Epithelial cell of proximal tubule (primary cell): ENCODE results near the gene SLC22A14. TPM values are rescaled to one million over a fixed set of nuclear protein-coding genes. Genes with fewer than 3 reads are reported as not detected.

ENCODE experiments used
- DNase-seq: peaks from one replicate; pipeline ENCODE4 v3.0.0-alpha.2; 2011; ENCODE audit warnings: low read depth
- H3K4me3 ChIP-seq: 2 replicates; pipeline ENCODE4 v1.5.1; 2011; ENCODE audit warnings: low read depth, mild to moderate bottlenecking, low read length
- total RNA-seq: library from RNA; depleted of rRNA; stranded (reverse); fragments of >200 nt; gene quantifications from 2 replicates; pipeline ENCODE4 v1.2.3, GENCODE V29; 2015
- TF ChIP-seq, protein P1 (sequence below): conservative IDR thresholded peaks from 2 replicates; pipeline ENCODE4 v1.5.1; 2012; ENCODE audit warnings: low read depth, mild to moderate bottlenecking, low read length

Gene SLC22A14
- total RNA-seq, 1 donor from 2014 or later: not detected

GRCh38 chr3:38360345-38360744 is 78.3 kb downstream of the SLC22A14 start:
- no peak for DNase-seq
- no peak overlapping the region for H3K4me3 ChIP-seq
- TF ChIP-seq, protein P1, sequence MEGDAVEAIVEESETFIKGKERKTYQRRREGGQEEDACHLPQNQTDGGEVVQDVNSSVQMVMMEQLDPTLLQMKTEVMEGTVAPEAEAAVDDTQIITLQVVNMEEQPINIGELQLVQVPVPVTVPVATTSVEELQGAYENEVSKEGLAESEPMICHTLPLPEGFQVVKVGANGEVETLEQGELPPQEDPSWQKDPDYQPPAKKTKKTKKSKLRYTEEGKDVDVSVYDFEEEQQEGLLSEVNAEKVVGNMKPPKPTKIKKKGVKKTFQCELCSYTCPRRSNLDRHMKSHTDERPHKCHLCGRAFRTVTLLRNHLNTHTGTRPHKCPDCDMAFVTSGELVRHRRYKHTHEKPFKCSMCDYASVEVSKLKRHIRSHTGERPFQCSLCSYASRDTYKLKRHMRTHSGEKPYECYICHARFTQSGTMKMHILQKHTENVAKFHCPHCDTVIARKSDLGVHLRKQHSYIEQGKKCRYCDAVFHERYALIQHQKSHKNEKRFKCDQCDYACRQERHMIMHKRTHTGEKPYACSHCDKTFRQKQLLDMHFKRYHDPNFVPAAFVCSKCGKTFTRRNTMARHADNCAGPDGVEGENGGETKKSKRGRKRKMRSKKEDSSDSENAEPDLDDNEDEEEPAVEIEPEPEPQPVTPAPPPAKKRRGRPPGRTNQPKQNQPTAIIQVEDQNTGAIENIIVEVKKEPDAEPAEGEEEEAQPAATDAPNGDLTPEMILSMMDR: no peak

DNA sequence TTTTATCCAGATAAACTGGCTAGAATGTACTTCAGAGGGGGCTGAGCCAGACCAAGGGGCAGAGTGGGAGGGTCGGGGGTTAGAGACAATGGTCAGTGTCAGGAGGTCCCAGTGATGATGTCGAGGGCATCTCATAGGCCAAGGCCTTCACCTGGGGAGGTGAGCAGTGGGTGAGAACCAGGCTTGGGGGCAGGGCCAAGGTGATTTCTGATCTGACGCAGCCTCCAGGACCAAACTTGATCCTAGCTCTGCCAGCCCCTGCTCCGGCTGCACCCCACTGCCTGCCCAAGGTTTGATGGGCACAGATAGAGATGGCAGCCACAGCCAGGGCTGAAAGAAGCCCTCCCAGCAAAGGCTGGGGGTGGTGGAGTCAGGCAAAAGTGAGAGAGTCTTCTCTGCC is 79.4 kb downstream of the SLC22A14 start:
- TF ChIP-seq, protein P1: no peak
- no peak overlapping the region for H3K4me3 ChIP-seq
- DNase-seq: no peak

DNA sequence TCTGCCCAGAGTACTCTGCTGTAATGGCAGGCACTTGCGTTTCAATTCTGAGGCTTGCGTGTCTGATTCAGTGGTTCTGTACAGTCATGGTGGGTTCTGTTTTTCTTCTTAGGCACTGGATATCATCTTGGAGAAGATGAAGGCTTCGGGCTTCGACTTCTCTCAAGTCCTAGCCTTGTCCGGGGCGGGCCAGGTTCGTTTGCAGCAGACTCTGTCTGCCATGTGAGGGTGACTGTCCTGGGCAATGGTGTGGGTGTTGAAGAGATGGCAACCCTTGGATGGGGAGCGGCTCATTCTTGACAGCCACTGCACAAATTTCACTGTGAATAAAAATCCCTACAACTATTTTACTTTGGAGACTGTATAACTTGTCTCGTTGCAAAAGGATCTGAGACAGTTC is 80.7 kb downstream of the SLC22A14 start:
- DNase-seq: no peak
- H3K4me3 ChIP-seq: no peak overlapping the region
- TF ChIP-seq, protein P1: no peak

DNA sequence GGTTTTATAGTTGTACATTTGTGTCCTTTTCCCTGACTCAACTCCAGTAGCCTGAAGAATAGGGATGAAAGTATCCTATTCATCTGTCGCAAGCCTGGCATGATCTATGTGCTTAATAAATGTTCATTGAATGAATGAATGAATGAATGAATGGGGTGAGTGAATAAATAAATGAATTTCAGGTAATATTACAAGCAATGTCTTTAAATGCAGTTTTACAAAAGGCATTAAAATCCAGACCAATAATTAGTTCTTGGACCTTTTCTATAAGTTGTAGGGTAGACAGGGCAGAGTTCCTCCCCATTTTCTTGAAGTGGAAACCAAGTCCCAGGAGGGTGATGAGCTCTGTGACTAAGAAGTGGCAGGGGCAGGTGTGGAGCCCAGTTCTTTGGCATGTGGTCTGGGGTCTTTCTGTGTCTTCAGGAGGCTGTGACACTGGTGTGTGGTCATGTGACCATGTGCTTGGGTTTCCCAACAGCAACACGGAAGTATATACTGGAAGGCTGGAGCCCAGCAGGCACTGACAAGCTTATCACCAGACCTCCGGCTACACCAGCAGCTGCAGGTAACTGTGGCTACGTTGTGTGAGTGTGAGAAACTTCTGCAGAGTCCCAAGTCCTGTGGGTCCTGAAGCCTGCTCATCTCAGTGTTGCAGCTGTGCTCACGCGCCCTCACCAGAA is 82.8 kb downstream of the SLC22A14 start:
- H3K4me3 ChIP-seq: no peak overlapping the region
- TF ChIP-seq, protein P1: no peak
- no peak for DNase-seq

DNA sequence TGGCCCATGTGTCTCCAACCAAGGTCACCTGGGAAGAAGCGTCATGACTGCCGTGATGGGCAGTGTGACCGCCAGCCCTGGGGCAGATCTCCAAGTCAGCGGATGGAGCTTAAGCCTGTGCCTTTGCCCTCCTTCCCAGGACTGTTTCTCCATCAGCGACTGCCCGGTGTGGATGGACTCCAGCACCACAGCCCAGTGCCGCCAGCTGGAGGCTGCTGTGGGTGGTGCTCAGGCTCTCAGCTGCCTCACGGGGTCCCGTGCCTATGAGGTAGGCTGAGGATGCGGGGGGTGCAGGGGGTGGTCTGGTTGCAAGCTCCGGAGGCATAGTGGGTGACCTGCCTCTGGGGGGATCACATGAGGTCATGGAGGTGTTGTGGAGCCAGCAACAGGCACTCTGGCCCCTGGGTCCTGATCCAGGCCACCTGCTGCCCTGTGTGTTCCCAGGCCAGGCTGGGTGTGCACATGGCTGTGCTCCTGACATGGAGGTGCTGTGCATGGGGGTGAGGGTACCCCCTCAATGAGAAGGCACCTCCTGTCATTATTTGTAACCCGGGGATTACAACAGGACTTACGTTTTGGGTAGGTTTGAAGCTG is 83.5 kb downstream of the SLC22A14 start:
- DNase-seq: no peak
- TF ChIP-seq, protein P1: no peak
- no peak overlapping the region for H3K4me3 ChIP-seq

DNA sequence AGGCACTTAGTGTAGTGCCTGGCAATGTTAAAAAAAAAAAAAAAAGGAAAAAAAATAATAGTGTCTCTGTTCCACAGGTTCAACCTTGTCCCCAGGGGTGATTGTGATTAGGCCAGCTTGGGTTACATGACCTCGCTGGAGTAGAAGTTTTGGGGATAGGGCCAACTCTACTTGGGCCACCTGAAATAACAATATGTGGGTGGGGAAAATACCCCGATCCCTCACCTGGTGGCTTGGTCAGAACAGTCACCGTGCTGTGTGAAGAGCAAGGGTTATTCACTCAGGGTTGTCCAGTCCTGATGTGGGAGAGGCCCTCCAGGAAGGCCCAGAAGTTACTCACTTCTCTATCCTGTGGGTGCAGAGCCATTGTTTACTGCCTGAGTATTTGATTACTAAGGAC is 84.0 kb downstream of the SLC22A14 start:
- no peak for DNase-seq
- no peak overlapping the region for H3K4me3 ChIP-seq
- TF ChIP-seq, protein P1: no peak

DNA sequence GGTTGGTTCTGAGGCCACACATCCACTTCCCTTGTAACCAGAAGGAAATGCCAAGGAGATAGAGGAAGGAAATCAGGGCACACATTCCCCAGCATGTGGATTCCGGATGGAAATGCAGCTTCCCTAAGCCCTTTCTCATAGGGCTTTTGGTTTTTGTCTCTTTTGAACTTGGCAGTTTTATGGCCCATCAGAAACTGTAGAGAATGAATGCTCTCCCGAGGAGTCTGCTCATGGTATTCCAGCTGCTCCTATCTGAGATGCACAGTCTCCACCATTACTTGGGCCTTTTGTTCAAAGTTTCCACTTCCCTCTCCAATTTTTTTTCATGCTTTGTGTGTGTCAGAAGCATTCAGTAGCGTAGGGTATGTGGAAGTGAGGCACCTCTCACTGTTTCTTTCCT is 85.7 kb downstream of the SLC22A14 start:
- DNase-seq: no peak
- TF ChIP-seq, protein P1: no peak
- H3K4me3 ChIP-seq: no peak overlapping the region
